T-helper 2 cell (primary cell): ENCODE results near the gene RASGEF1C.

Source experiments
- DNase-seq, 5 experiments: peaks; one replicate each; pipeline versions ENCODE4 v3.0.0 to v3.0.0-alpha.2; 2012 to 2022

The RASGEF1C gene

DNA sequence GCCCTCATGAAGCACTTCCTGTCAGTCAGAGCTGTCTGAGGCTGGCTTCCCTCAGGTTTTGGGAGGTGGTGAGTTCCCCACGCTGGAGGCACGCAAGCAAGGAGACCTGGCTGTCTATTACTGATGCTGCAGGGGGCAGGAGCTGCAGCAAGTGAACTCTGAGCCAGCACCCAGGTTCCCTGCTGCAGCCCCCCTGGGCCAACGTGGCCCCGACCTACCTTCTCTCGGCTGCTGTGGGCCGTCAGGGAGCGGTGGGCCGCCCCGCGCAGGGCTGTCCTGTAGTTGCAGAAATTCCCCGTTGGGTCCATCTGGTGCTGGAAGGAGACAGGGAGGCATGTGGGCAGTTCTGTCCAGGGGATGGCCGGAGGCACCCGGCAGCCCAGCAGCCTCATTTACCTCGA lies 90.6 kb downstream of the RASGEF1C start:
- no peak for DNase-seq

DNA sequence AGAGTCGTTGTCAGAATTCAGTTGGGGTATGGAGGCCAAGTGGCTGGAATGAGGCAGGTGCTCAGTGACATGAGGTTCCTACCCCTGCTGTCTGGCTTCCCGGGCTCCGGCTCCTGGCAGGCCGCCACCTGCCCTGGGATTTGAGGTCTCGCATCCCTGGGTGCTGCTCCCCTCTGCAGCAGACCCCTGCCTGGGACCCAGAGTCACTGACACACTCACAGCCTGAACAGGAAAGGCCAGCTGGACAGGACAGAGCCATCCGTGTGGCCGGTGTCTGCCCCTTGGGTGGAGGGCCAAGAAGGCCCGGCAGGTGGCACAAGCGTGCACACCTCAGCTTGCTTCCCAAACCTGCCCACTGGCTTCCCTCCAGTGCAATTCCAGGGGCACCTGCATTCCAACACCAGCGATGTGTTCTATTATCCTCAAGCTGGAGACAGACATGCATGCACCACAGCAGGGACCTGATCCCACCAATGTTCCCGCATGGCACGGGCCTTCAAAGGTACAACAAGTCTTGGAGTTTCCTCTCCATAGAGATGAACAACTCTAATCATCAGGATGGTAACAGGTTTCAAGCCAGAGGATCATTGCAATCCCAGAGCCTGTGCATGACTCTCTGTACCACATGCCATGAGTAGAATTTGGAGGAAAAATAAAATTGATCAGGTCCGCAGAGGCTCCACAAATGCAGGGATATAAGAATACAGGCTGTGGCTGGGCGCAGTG lies 91.8 kb downstream of the RASGEF1C start:
- DNase-seq = no peak

GRCh38 chr5:180116077-180116999 lies 92.7 kb downstream of the RASGEF1C start:
- DNase-seq = no peak

DNA sequence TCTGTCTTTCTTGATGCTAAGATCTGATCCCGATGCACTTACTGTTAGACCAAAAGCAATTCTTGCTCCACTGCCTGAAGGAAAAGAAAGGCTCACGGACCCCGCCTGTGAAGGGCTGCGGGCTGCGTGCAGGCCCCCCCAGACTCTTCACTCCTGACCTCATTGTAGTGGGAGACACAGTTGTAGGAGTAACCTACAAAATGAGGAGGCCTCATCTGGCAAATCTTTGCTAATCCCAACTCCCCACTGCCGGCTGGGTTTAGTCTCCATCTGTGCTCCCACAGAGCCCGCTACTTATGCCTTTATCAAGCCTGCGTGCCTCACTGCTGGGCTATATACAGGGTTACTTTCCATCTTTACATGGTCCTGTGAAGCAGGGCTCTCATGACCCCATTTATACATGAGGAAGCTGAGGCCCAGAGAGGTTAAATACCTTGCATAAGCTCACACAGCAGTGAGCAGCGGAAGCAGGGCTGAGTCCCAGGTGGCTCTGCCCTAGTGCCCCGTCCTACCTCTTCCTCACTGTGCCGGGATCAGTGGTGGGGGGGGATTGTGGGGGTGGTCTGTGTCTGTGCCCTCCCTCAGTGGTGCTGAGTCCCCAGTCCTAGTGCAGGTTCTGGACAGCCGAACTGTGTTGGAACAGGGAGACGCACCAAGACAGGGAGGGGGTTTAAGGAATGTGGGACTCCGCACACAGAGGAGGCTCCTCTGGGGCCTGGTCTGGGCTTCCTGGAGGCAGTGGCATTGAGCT lies 93.5 kb downstream of the RASGEF1C start:
- DNase-seq = no peak

GRCh38 chr5:180114304-180115003 lies 94.6 kb downstream of the RASGEF1C start:
- no peak for DNase-seq

GRCh38 chr5:180113660-180114303 lies 95.2 kb downstream of the RASGEF1C start:
- DNase-seq = no peak

DNA sequence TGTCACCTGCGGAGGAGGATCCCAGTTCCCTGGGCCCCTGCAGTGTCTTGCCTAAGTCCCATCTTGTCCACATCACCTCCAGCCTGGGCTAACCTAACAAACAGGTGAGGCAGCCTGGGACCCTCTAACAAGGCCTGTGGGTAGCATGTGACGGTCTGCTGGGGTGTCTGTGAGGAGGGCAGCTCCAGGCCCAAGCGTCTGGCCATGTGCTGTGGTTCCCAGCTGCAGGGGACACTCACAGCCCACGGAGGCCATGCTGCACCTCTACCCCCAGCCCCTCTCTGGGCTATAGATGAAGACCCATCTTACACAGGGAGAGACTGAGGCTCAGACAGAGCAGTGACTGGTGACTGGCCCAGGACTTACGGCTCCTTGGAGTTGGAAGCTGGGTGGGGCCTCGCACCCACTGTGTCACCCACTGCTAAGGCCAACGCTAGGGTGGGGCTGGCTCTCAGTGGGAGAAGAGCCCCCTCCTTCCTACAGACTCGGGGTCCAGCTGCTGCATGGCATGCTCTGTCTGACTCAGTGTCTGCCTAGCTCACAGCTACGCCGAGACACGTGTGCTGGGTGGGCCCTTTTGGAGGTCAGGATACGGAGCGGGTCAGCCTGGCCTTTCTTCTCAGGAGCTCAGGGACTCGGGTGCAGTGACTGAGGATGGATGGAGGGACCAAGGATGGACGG lies 96.7 kb downstream of the RASGEF1C start:
- no peak for DNase-seq

- no peak for DNase-seq
These were observed 97.6 kb downstream of the RASGEF1C start for GRCh38 chr5:180111273-180112002.

DNA sequence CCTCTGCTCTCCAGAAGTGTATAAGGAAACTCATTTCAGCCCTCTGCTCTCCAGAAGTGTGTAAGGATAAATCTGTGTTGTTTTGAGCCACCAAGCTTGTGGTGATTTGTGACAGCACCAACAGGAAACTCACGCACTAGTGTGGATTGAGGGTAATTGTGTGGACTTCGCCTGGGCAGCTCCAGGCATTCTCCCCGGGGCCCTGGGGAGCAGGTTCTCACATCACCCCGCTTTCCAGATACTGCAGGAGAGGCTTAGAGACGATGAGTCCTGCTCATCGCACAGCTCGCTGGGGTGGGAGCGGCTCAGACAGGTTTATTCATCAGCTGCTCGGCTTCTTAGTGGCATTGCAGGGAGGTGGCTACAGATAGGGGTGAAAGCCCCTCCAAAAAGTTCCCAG lies 99.1 kb downstream of the RASGEF1C start:
- no peak for DNase-seq

GRCh38 chr5:180107005-180107404 lies 102.0 kb downstream of the RASGEF1C start:
- no peak for DNase-seq

DNA sequence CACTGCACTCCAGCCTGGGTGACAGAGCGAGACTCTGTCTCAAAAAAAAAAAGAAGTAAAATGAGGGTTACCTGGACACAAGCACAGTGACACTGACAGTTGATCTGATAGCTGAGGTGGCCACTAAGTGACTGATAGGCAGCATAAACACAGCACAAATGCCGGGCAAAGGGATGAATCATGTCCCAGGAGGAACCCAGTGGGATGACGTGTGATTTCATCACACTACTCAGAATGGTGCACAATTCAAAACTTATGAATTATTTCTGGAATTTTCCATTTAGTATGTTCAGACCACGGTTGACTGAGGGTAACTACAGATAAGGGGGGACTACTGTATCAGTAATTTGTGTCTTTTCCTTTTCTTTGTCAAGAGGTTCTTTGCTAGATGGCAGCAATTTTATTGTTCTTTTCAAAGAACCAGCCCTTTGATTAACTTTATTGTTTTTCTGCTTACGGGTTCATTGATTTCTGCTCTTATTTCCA lies 103.1 kb downstream of the RASGEF1C start:
- DNase-seq = no peak

GRCh38 chr5:180104168-180104530 lies 104.9 kb downstream of the RASGEF1C start:
- no peak for DNase-seq

DNA sequence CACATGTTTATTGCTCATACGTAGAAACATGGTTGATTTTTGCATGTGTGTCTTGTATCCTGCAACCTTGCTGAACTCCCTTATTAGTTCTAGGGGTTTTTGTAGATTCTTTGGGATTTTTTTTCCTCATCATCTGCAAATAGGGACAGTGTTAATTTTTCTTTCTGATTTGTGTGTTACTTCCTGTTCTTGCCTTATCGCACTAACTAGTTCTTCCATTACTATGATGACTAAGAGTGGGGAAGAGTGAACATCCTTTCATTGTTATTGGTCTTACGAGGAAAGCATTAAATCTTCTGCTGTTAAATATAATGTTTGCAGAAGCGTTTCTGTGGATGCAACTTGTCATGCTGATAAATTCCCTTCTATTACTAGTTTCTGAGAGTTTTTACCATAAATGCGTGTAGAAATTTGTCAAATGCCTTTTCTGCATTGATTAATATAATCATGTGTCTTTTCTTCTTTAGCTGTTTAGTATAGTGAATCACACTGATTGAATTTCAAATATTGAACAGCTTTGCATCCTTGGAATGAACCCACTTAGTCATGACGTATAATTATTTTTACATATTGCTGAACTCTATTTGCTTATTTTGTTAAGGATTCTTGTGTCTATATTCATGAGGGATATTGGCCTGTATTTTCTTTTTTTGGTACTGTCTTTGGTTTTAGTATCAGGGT lies 105.4 kb downstream of the RASGEF1C start:
- no peak for DNase-seq

- DNase-seq = no peak
These were observed 106.4 kb downstream of the RASGEF1C start for GRCh38 chr5:180102636-180103035.

DNA sequence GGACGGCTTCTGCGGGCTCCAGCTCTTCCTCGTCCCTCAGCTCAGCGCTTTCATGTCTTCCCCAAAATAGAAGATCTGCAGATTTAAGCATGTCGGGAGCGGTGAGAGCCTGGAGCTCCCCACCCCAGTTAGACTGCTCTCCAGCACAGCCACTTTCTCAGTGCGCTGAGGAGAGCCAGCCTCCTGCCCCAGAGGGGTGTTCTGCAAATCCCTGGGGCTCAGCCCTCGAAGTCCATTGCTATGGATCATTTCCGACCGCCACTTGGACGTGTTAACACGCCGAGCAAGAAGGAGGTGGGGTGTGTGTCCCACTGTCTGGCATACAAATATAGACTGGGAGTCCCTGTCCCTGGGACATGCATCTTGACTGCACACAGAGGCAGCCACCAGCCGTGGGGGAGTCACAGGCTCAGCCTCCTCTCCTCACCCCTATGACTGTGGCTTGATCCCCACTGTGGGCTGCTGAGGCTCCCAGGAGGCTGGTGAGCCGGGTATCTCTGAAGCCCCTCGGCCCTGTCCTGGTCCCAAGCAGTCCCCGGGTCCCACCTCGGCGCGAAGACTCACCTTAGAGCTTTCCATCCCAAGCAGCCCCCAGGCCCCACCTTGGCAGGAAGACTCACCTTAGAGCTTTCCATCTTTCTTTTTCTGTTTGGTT lies 107.4 kb downstream of the RASGEF1C start:
- DNase-seq = no peak

- no peak for DNase-seq
These were observed 108.2 kb downstream of the RASGEF1C start for GRCh38 chr5:180100621-180101450.

DNA sequence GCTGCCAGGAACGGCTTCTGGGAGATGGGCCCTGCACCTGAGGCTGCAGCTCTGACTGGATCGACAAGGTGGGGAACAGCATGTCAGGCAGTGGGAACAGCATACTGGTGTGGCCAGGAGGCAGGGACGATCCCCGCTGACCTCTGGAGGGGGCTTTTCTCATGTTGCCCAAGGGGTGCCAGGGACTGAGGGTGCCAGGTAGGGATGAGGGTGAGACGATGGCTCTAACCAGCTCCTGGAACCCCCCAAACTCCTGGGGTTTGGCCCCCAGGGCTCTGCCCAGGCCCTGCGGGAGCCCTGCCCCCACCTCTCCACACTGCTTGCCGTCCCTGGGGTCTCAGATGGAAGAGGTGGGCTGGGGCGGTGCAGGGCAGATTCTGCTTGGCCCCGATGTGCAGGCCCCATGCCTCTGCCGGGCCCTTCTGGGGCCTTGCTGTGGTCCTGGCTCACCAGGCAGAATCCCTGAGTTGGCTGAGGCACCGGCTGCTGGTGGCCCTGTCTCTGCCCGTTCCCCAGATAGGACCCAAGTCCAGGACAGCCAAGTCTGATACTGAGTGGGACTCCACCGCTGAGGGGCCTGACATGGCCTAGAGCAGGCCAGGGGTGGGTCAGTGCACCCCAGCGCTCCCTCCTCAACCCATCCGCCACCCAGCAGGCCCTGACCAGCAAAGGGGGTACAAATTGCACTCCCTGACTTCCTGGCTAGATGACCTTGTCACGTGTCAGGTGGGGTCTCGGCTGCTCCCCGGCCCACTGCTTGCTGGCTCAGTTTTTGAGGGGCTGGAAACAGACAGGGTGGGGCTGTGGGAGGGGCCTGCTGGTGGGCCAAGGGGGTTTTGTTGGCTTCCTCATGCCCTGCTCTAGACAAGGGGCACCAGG lies 109.0 kb downstream of the RASGEF1C start:
- no peak for DNase-seq
